Hepatic stellate cell (primary cell): ENCODE results near the gene RALGAPB.
"Not testable (repeated sequence)": the region's sequence is repeated elsewhere in the genome, so short reads cannot be mapped to it uniquely, and the experiment has no call there.

Source experiments
- DNase-seq: peaks from one replicate; pipeline ENCODE4 v3.0.0; 2011; ENCODE audit warnings: low spot score

The RALGAPB gene

DNA sequence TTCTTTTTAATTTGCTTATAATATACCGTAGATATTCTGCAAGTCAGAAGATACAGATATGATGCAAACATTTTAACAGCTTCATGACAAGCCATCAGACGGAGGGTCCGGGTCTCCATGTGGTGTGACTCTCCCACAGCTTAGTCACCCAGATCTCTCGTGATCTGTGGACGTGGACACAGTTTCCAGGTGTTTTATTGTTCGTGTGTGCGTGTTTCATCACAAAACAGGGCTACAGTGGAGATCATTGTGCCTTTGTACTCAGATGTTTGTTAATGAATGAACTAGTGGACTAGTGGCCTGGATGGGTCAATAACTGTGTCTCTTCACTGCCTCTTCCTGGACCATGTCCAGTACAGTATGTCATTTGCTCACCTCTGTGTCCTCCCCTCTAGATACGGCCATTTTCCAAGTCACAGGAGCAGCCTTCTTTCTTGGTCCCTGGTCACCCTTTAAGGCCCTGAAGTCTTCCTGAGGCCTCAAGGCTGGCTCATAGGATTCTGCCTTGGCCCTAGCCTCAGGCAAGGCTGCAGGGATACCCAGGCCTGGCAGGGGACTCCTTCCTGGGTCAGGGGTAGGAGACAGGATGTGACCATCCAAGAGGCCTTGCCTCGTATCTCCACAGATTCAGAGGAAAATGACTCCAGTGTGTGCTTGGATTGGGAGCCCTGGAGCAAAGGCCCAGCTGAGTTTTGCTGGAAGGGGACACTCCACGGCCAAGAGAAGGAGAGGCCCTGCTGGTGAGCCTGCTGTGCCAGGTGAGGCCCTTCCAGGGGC, 112.9 kb downstream of the RALGAPB start:
- DNase-seq = no peak

DNA sequence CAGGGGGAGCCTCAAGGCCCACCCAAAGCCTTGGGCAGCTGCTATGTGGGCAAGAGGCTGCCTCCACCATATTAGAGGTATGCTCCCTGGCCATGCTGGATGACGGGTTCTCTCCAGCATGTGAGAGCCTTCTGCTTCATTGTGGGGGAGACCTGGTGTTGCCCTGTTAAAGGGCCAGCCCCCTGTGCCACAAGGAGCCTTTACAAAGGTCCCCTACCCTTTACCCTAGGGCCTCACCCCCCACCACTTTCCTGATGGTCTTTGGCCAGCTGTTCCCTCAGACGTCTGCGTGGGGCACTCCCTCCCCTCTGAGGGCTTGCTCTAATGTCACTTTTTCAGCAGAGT, 113.5 kb downstream of the RALGAPB start:
- no peak for DNase-seq

DNA sequence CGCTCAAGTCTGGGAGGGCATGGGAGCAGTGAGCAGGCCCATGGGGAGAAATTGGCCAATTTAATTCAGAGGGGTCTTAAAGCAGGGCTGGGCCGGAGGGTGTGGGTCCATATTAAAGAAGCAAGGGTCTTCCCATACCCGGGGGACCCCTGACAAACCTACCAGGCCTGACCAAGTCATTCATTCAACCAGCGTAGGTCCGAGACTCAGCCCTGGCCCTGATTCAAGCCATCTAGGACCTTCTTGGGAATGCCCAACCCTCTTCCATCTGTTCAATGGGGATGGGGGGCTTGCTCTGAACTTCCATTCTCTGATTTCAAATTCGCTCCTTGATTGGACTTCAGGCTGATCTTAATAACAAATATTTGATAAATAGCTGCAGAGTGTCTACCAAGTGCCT, 115.7 kb downstream of the RALGAPB start:
- no peak for DNase-seq

DNA sequence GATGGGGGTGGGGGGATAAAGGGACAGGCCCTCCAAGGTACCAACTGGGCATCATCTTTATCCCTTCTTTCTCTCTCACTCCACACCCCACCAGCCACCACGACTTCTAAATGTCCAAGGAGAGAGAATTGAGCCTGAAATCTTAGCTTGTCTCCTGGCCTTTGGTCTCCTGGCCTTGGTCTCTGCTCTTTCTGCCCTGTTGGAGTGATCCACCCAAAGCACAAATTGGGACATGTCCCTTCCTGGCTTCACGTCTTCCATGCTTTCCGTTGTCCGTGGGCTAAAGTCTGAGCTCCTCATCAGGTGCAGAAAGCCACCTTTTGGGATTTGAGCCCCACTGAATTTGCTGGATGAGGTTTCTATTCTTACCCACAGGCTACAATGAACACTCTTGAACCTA, 116.7 kb downstream of the RALGAPB start:
- no peak for DNase-seq

DNA sequence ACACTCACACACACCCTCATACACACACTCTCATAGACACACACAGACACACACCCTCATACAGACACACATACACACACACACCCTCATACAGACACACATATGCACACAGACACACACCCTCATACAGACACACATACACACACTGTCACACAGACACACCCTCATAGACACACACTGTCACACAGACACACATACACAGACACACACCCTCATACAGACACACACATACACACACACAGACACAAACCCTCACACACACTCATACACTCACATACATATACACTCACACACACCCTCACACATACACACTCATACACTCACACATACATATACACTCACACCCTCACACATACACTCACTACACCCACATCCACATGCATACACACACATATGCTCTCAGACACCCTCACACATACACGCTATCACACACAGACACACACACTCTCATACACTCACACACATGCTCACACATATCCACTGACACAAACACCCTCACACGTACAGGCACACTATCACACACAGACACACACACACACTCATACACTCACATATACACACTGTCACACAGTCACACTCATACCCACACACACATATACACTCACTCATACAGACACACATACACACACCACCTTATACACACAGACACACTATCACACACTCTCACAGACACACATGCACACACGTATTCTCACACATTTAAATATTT, 117.5 kb downstream of the RALGAPB start:
- no peak for DNase-seq

DNA sequence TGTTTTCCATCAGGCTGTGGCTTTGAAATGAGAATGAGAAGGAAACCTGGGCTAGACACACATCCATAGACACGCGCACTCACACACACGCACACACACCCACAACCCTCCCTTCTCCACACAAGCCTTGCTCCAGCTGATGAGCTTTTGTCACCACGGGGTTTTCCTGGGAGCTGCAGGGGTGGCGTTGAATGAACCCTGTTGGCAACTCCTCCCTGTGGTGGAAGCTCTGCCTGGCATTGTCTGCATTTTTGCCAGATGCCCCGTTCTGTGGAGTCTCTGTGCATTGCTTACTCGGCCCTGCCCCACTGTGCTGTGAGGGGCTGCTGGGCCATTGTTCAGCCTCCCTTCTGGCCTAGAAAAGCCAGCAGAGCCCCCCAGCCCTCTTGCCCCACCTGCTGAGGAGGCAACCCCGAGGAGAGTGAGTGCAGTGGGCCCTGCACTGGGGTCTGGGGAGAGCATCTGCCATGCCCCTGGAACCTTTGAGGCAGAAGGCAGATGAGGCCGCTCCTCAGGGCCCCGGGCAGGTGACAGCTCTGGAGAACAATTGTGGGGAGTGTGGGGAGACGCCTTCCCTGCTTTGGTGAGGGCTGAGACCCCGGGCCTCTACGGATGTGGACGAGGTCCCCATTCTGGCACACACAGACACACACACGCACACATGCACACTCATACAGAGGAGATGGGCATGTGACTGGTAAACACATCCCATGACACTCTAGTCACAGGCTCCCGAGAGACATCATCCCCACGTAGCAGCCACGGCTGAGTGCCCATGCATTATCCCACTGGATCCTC, 118.2 kb downstream of the RALGAPB start:
- no peak for DNase-seq

DNA sequence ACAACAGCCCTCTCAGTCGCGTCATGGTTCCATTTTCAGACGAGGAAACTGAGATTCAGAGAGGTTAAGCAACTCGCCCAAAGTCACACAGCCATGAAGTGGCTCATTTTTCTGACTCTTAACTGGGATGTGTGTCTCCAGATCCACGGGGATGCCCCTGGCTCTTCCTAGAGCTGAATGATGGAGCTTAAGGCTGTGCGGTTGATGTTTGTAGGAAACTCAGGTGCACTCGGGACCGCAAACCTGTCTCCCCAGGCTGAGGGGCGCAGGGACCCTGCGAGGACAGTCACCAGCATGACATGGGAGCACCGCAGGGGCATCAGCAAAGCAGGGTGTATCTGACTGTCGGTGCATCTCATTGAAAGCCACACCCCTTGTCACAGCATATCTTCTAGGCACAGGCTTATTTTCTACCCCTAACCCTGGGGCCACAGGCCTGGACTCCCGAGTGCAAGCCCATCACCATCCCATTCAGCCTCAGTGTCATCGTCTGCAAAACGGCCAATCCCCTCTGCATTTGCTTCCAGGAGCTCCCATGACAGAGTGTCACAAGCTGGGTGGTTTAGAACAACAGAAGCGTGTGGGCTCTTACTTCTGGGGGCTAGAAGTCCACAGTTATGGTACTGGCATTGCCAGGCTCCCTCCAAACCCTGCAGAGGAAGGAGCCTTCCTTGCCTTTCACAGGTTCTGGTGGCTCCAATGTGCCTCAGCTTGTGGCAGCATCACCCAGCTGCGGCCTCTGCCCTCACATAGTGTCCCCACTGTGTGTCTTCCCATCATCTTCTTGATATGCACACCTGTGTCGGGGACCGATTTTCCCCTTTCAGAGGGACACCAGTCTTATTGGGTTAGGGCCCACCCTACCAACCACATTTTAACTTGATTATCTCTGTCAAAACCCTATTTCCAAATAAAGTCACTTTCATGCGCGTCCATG, 119.1 kb downstream of the RALGAPB start:
- no peak for DNase-seq

DNA sequence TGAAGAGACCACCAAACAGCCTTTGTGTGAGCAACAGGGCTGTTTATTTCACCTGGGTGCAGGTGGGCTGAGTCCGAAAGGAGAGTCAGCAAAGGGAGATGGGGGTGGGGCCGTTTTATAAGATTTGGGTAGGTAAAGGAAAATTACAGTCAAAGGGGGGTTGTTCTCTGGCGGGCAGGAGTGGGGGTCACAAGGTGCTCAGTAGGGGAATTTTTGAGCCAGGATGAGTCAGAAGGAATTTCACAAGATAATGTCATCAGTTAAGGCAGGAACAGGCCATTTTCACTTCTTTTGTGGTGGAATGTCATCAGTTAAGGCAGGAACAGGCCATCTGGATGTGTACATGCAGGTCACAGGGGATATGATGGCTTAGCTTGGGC, 119.8 kb downstream of the RALGAPB start:
- DNase-seq = not testable (repeated sequence)

DNA sequence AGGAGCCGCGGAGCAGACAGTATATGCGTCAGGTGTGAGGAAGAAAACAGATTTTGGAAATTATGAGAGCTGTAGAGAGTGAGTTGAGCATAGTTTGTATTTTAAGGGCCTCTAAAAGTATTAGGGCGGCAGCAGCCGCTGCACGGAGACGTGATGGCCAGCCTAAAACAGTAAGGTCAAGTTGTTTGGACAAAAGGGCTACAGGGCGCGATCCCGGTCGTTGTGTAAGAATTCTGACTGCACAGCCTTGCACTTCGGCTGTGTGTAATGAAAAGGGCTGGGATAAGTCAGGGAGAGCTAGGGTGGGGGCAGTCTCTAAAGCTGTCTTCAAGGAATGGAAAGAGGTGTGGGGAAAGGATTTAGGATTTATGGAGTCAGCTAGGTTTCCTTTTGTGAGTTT, 121.6 kb downstream of the RALGAPB start:
- DNase-seq = not testable (repeated sequence)

DNA sequence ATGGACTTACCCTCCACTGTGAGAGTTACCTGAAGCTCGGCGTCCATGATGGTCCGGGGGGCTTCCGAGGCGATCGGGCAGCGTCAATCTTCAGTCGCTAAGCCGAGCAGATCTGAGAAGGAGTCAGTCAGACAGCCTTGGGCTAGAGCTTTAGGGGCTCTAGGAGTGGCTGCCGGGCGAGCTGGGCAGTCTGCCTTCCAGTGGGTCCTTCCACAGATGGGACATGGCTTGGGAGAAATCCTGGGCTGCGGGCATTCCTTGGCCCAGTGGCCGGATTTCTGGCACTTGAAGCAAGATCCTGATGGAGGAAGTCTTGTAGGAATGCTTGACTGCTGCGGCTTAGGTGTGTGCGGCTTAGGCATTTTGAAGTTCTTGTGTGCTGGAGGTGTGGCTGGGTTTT, 123.2 kb downstream of the RALGAPB start:
- not testable (repeated sequence) for DNase-seq

DNA sequence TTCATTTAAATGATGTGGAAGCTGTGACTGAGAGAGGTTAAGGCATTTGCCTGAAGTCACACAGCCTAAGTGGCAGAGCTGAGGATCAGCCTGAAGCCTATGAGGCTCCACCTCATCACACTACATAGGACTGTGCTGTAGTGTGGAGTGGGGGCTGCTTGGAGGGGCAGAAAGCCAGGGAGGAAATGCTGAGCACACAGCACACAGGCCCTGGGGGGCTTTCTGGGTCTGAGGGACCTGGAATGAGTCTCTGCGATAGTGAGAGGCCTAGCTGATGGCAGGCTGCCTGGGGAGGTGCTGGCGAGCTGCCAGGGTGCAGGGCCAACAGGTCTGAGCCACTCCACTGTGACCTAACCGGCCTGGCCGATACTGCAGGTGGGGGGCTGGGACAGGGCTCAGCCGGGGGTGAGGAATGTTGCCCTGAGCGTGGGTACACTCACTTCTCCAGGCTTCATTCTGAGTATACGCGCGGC, 126.8 kb downstream of the RALGAPB start:
- DNase-seq = no peak

DNA sequence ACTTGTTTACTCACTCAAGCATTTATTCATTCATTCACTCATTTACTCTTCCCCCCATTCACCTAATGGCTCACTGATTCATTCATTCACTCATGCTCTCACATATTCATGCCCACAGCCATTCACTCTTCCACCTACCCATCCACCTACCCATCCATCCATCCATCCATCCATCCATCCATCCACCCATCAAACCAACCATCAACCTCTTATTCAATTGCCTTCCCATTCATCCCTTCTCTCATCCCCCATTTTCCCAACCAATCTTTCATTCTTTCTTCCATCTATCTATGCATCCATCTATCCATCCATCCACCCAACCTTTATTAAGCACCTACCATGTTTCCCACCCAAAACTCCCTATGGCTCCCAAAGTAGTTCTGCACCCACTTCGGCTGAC, 127.4 kb downstream of the RALGAPB start:
- DNase-seq = no peak

DNA sequence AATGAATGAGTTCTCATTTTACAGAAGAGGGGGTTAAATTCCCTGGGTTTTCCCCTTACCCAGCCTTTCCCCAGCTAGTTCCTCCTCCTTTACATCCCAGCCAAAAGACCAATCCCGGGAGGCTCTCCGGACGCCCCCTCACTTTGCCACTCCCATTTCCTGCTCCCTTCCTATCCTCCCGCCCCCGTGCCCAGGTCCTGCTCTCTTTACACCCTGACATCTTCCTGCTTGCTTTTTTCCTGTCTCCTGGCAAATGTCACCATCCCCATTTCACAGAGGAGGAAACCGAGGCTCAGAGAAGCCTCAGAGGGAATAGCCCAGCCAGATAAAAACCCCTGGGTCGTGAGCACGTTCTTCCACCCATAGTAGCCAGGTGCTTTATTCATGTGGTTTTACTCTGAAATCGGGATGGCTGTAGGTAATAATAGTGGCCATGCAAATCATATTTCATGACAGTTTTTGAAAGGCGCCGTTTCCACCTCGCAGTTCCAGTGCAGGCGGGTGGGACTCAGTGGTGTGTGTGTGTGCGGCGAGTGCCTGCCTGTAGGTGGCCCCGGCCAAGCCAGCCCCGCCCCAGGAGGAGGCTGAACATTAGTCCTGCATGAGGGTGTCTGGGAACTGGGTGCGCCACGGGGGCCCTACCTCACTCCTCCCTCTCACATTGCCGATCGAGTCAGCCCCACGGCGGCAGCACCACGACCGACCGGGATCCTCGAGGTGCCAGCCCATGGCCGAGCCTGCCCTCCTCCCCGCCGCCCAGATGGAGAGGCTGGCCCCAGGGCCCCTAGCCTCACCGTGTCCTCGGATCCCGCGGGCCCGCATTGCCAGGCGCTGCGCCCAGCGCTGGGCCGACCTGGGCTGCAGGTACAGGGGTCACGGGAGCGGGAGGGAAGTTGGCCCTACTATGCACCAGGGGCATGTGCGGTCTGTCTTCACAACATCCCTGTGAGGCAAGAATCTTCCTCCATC, 128.9 kb downstream of the RALGAPB start, which contains the start of gene ARHGAP40:
Gene ARHGAP40 (plus strand): TSS at position 594 of the 969 bp plus-strand sequence.
- DNase-seq = no peak

DNA sequence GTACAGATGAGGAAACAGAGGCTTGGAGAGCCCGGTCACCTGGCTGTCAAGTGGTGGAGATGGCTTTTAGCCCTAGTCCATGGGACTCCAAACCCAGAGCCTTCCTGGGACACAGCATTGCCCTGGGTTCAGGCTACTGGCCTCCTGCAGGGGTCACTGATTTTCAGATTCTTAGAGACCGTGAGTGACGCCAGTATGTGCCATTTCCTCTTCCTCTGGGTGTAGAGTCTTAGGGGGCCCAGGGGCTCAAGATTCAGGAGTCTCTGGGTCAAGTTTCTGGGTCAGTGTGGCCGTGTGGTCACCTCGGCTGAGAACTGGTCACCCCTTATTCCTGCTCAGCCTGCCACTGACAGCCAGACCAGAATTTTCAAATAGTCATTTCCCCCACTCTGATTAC, 129.5 kb downstream of the RALGAPB start:
- DNase-seq = no peak

DNA sequence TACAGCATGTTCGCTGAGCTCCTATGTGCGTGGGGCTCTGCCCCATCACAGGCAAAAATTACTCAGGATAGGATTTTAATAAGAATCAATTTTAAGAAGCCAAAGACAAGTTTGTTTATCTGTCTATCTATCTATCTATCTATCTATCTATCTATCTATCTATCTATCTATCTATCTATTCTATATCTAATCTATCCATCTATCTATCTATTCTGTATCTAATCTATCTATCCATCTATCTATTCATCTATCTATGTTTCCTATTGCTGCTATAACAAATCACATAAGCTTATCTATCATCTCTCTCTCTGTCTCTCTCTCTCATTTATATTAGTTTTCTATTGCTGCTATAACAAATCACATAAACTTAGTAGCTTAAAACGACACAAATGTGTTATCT, 130.6 kb downstream of the RALGAPB start:
- no peak for DNase-seq

DNA sequence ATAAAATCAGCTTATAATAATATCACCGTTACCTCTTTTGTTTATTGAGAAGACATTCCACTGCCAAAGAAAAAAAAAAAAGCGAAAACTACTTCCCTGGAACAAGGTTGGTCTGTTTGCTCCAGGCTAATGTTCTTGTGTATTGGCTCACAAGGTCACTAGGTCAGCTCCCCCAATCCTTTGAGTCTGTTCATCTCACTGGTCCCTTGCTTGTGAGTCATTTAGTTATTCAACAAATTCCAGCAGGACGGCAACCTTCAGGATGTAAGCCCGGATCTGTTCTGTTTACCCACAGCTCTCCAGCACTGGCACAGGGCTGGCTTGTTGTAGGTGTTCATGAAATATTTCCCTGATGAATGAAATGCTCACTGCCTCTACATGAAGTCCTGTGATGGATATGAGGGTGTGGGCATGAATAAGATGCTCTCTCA, 132.2 kb downstream of the RALGAPB start:
- no peak for DNase-seq

DNA sequence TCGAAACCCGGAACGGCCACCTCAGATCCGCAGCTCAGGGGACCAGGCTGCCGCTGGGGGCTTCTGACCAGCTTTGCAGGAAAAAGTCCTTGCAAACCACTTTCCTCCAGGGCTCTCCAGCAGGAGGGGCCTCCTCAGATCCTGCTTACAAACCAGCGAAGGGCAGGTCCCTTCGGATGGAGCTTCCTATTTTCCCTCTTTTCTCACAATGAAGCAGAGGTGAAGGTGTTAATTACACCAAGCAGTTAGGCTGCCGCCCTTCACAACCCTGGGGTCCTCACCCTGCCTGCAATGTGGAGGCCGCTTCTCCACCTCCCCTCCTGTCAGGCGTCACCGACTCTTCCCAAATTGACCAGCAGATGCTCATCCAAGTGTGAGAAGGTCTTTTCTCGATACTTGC, 134.7 kb downstream of the RALGAPB start:
- no peak for DNase-seq

DNA sequence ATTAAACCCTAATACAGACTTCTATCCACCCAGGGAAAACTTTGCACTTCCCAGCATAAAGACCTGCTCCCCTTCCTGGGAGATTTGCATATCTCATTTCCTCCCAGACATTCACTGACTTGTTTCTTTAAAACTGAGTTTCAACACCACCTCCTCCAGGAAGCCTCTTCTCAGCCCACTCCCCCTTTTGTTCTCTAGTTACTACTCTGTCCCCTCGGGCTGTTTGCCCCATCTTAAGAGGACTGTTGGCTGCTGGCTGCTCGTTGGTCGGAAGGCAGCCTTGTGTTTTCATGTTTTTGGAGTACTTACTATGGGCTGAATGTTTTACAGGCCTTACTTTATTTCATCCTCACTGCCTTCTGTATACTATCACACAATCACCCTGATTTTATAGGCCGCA, 135.5 kb downstream of the RALGAPB start:
- no peak for DNase-seq

DNA sequence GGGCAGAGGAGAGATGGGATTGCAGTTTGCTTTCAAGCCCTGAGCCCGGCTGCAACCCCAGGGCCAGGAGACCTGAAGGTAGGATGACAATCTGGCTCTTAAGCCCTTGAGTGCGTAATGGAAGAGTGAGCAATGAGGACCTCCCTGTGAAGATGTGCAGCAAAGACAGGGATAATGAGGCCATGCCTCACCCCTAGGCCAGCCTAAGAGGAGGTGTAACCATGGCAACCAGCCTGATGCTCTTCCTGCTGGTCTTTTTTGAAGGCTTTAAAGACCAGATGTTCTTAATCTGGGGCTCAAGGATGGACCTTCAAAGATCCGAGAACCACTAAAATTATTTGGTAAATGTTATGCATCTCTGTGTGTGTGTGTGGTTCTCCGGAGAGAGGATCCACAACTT, 137.2 kb downstream of the RALGAPB start:
- no peak for DNase-seq

DNA sequence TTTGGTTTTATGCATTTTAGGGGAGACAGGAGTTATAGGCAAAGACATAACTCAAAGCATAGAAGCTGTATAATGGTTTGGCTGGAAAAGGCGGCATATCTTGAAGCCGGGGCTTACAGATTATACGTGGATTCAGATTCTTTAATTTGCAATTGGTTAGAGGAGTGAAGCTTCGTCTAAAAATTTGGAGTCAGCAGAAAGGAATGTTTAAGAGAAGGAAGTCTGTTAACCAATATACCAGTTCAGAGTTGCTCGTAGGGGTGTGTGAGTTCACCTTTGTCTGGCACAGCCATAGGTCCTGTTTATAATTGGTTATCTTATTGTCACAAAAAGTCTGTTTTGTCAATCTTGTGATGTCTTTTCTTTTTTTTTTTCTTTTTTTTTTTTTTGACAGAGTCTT, 137.9 kb downstream of the RALGAPB start:
- no peak for DNase-seq
